ENCODE data around the gene SPRR2A. TPM values are rescaled to one million over a fixed set of nuclear protein-coding genes. Genes with fewer than 3 reads are reported as not detected.
"Not testable (repeated sequence)": the region's sequence is repeated elsewhere in the genome, so short reads cannot be mapped to it uniquely, and the experiment has no call there.

Gene SPRR2A
- total and polyA plus RNA-seq, 2 of the 13 experiments (the other 11 are each of a cell fraction or from before 2014, with no cell fraction given): not detected

- no peak for TF ChIP-seq ZNF747 (CRISPR knock-in tag; IDR thresholded peaks at IDR 0.05; ENCODE audit: borderline replicate concordance)
- no peak for TF ChIP-seq ZNF724P (CRISPR knock-in tag; IDR thresholded peaks at IDR 0.05; ENCODE audit: borderline replicate concordance)
Measured at GRCh38 chr1:153024413-153024812, 32.9 kb downstream of the SPRR2A start (continued).

GRCh38 chr1:153023109-153023508 lies 34.2 kb downstream of the SPRR2A start:
- no peak for TF ChIP-seq ARID5B (CRISPR knock-in tag; IDR thresholded peaks at IDR 0.05)
- TF ChIP-seq MYPOP (CRISPR knock-in tag; IDR thresholded peaks at IDR 0.05): no peak
- no peak for ATAC-seq
- Histone ChIP-seq H3K4me1 (ENCODE audit: insufficient read depth, low read length) (no peaks in the 10 kb centered on the region), H2AFZ (ENCODE audit: low read length) (no peak overlapping the region), H4K20me1 (ENCODE audit: insufficient read depth, low read length) (no peaks in the 10 kb centered on the region), H3K9me3 (ENCODE audit: low read length) (no peaks in the 10 kb centered on the region), H3K4me2 (ENCODE audit: low read depth, low read length) (no peak overlapping the region; the same call in 1 of the 2 replicates), H3K4me3 (replicated peaks in 1 of 3; ENCODE audit: insufficient read depth in 1 of 3, low read depth in 2 of 3, low read length in 3 of 3) (no peak overlapping the region), H3K9ac (ENCODE audit: insufficient read depth, low read depth, low read length) (no peak overlapping the region), H3K79me2 (ENCODE audit: insufficient read depth, low read length) (no peaks in the 10 kb centered on the region), H3K27me3 (ENCODE audit: control insufficient read depth in 1 of 2, insufficient read depth in 2 of 2, low read length in 2 of 2) (no peaks in the 10 kb centered on the region), H3K27ac (ENCODE audit: extremely low read length, insufficient read depth, low read length) (no peak overlapping the region), H3K36me3 (replicated peaks in 1 of 2; ENCODE audit: control insufficient read depth in 1 of 2, insufficient read depth in 2 of 2, low read length in 2 of 2) (no peaks in the 10 kb centered on the region)
- DNase-seq (ENCODE audit: low spot score): no peak
- ChIA-PET CTCF (ENCODE audit: low intra/inter-chr PET ratio, low total read pairs) (no interaction called here), POLR2A (no interaction called here)
- no peak for FAIRE-seq
- 23% methylated on average over 3 of the region's 7 CpGs for WGBS (ENCODE audit: low lambda C conversion rate)
- in situ Hi-C loops (cut with HindIII; ENCODE audit: extremely low pct_ligation_motif_present, low pct_unique_long_range_greater_than_20kb): no loop called here
- intact Hi-C loops (cut with micrococcal nuclease; ENCODE audit: unreplicated experiment): no loop called here
- no TSS peak for BruUV-seq (replicated peaks)

DNA sequence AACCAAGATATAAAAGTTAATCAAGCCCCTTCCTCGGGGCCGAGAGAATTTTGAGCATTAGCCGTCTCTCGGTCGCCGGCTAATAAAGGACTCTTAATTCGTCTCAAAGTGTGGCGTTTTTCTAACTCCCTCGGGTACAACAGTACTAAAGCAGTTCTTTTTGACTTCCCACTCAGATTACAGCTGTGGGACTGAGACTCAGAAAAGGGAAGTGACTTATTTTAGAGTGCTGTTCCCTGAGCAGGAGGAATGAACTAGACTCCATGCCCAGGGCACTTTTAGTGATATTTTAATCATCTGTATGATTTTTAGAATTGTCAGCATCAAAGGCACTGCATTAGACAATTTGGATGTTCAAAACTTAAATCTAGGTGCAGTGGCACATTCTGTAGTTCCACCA lies 35.0 kb downstream of the SPRR2A start:
- FAIRE-seq; POLR2A ChIA-PET; BruUV-seq (replicated peaks); H3K27me3 ChIP-seq (ENCODE audit: control insufficient read depth in 1 of 2, insufficient read depth in 2 of 2, low read length in 2 of 2); H3K9ac ChIP-seq (ENCODE audit: insufficient read depth, low read depth, low read length); H3K4me1 ChIP-seq (ENCODE audit: insufficient read depth, low read length); H3K27ac ChIP-seq (ENCODE audit: extremely low read length, insufficient read depth, low read length); H2AFZ ChIP-seq (ENCODE audit: low read length); H3K9me3 ChIP-seq (ENCODE audit: low read length); in situ Hi-C loops (cut with HindIII; ENCODE audit: extremely low pct_ligation_motif_present, low pct_unique_long_range_greater_than_20kb); ATAC-seq; H3K79me2 ChIP-seq (ENCODE audit: insufficient read depth, low read length); CTCF ChIA-PET (ENCODE audit: low intra/inter-chr PET ratio, low total read pairs); intact Hi-C loops (cut with micrococcal nuclease; ENCODE audit: unreplicated experiment); H4K20me1 ChIP-seq (ENCODE audit: insufficient read depth, low read length); H3K36me3 ChIP-seq (replicated peaks in 1 of 2; ENCODE audit: control insufficient read depth in 1 of 2, insufficient read depth in 2 of 2, low read length in 2 of 2); H3K4me3 ChIP-seq (replicated peaks in 1 of 3; ENCODE audit: insufficient read depth in 1 of 3, low read depth in 2 of 3, low read length in 3 of 3); DNase-seq (ENCODE audit: low spot score); H3K4me2 ChIP-seq (ENCODE audit: low read depth, low read length): not testable (repeated sequence)
- WGBS (ENCODE audit: low lambda C conversion rate): 39% methylated on average over 9 of the region's 9 CpGs

DNA sequence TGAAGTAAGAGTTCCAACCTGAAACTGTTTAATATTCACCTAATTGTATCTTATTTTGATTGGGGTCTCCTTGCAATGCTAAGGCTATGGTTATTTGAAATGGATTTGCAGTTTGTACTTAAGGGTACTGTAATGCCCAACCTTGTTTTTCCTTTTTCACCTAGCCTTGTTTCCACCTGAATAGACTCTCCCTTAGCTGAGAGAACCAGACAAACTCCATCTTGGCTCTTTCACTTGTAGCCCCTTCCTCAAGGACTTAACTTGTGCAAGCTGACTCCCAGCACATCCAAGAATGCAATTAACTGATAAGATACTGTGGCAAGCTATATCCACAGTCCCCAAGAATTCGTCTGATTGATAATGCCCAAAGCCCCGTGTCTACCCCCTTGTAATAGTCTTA lies 35.5 kb downstream of the SPRR2A start:
- FAIRE-seq; ATAC-seq; H2AFZ ChIP-seq (ENCODE audit: low read length); BruUV-seq (replicated peaks); POLR2A ChIA-PET; H4K20me1 ChIP-seq (ENCODE audit: insufficient read depth, low read length); in situ Hi-C loops (cut with HindIII; ENCODE audit: extremely low pct_ligation_motif_present, low pct_unique_long_range_greater_than_20kb); H3K9me3 ChIP-seq (ENCODE audit: low read length); H3K4me3 ChIP-seq (replicated peaks in 1 of 3; ENCODE audit: insufficient read depth in 1 of 3, low read depth in 2 of 3, low read length in 3 of 3); H3K79me2 ChIP-seq (ENCODE audit: insufficient read depth, low read length); H3K27ac ChIP-seq (ENCODE audit: extremely low read length, insufficient read depth, low read length); intact Hi-C loops (cut with micrococcal nuclease; ENCODE audit: unreplicated experiment); CTCF ChIA-PET (ENCODE audit: low intra/inter-chr PET ratio, low total read pairs); H3K4me1 ChIP-seq (ENCODE audit: insufficient read depth, low read length); H3K36me3 ChIP-seq (replicated peaks in 1 of 2; ENCODE audit: control insufficient read depth in 1 of 2, insufficient read depth in 2 of 2, low read length in 2 of 2); DNase-seq (ENCODE audit: low spot score); H3K27me3 ChIP-seq (ENCODE audit: control insufficient read depth in 1 of 2, insufficient read depth in 2 of 2, low read length in 2 of 2); H3K9ac ChIP-seq (ENCODE audit: insufficient read depth, low read depth, low read length); H3K4me2 ChIP-seq (ENCODE audit: low read depth, low read length): not testable (repeated sequence)
- WGBS (ENCODE audit: low lambda C conversion rate): 6% methylated on average over 2 of the region's 2 CpGs

Data from HepG2 (cell line).